GM18858 (cell line): Measurements from ENCODE around the gene DNAJC30.

ENCODE experiments used
- ATAC-seq: cut with Tn5 transposase; IDR thresholded peaks from one replicate; pipeline ENCODE4 v1.9.1; 2021; ENCODE audit not compliant: unreplicated experiment

The DNAJC30 gene

DNA sequence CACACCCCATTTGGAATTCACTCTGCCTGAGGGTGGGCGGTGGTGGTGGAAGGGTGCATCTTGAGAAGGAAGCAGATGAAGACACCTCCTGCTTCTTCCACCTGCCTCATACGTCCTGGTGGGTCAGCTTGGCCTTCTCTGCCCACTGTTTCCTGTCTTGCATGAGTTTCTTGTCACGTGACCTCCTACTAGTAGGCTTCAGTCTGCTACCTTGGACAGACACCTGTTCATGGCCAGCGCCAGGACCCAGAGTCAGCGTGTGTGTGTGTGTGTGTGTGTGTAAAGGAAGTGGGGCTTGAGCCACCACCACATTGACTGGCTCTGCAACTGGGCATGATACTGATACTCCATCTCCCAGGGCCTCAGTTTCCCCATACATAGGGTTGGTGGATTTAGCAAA, 32.7 kb downstream of the DNAJC30 start:
- no peak for ATAC-seq

DNA sequence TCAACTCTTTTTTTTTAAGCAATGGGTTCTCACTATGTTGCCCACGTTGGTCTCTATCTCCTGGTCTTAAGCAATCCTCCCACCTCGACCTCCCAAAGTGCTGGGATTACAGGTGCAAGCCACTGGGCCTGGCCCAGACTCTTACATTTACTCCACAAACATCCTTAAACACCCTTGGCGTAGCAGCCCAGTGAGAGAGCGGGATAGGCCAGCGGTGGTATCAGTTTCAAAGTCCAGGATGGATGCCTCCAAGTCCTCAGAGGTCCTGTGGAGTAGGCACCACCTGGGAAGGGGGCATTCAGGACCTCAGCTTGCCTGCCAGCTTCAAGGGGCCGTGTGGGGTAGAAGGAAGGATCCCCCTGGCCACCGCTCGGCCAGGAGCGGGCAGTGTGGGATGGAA, 33.7 kb downstream of the DNAJC30 start:
- no peak for ATAC-seq

- no peak for ATAC-seq
These were observed 34.5 kb downstream of the DNAJC30 start for GRCh38 chr7:73648593-73649332.

- ATAC-seq: no peak
These were observed 35.3 kb downstream of the DNAJC30 start for GRCh38 chr7:73647725-73648592.

DNA sequence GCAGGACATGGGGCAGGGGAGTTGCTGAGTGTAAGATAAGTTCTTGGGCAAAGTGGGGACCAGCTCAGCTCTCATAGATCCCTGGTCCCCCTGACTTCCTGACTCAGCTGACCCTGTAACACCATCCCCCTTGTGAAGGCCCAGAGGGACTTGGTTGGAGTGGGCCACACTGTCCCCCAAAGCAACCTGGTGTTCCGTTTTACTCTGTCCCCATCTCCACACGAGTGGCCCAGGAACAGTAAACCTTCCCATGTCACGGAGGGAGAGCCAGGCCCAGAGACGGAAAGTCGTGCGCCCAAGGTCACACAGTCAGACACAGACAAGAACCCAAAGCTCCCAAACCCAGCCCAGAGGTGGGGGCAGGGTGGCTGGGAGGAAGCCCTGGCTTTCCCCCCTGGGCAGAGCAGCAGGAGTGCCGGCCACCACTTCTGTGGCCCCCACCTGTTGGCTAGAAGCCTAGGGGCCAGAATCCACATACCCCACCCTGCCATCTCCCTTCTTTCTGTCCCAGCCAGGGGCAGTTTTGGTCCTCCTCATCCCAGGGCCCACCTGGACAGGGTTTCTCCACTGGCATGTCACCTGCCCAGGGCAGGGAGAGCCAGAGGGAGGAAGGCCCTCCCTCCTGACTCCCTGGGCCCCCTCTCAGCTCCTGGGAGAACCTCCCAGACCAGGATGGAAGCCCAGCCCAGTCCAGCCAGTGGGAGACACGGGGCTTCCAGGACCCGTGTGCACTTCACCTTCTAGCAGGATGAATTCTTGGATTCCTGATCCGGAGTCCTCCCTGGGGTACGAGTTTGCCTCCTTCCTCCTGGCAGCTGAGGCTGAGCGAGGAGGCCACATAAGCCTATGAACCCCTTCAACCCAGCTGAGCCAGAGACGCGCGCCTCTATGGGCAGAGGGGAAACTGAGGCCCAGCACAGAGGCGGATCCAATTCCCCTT, 36.2 kb downstream of the DNAJC30 start:
- ATAC-seq: no peak

DNA sequence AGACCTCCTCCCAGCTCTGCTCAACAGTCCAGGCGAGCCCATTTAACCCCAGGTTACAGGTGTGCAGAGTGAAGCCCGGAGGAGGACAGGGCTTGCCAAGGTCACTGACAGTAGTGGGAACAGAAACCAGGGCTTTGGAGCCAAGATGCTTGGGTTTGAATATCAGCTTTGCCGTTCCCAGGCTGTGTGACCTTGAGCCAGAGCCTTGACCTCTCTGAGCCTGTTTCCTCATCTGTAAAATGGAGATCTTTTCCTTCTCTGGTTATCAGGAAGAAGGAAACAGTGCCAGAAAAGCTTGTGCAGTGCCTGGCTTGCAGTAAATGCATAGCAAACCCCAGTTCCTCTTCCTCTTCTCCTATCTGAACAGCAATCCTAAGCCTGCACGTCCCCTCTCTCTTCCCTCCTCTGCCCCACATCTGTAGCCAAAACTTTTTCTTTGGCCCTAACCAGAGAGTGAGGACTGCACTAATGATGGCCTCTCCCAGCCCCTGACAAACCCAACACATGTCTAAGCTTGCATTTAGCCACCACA, 37.5 kb downstream of the DNAJC30 start:
- ATAC-seq: no peak

DNA sequence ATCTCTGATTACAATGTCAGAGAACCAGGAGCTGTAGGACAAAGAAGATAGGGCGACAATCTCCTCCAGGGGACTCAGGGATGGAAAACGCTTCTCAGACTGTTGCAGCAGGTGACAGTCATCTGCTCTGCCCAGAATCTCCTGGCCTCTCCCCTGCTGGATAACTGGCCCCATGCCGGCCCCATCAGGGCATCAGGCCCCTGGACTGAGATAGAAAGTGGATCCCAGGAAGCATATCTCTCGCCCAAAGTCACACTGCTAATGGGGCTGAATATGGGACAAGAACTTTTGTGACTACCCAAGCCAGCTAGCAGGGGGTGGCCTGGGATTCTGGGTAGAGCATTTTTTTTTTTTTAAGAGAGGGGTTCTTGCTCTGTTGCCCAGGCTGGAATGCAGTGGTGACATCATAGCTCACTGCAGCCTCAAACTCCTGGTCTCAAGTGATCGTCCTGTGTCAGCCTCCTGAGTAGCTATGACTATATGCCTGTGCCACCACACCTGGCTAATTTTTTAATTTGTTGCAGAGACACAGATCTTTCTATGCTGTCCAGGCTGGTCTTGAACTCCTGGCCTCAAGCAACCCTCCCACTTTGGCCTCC, 38.5 kb downstream of the DNAJC30 start:
- ATAC-seq: no peak

- ATAC-seq: no peak
These were observed 40.4 kb downstream of the DNAJC30 start for GRCh38 chr7:73642834-73643233.

- ATAC-seq: no peak
These were observed 44.3 kb downstream of the DNAJC30 start for GRCh38 chr7:73638911-73639310.

DNA sequence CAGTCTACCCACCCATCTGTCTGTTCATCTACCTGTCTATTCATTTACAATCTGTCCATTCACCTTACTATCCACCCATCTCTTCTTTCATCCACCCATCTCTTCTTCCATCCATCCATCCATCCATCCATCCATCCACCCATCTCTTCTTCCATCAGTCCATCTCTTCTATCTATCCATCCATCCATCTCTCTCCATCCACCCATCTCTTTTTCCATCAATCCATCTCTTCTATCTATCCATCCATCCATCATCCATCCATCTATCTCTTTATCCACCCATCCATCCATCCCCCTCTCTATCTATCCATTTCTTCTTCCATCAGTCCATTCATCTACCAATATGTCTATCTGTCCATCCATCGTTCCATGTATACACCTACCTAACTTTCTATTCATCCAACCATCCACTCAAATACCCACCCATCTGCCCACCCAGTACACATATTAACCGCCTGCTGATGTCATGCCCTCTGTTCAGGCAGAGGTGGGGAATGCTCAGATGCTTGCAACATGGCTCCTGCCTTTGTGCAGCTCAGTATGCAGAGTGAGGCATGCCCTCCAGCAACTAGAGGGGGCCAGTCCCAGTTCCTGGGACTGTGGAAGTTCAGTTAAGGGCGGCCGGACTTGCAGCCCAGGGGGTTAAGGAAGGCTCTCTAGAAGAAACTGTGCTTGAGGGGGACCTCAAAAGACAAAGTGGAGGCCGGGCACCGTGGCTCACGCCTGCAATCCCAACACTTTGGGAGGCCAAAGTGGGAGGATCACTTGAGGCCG, 47.6 kb downstream of the DNAJC30 start:
- no peak for ATAC-seq

DNA sequence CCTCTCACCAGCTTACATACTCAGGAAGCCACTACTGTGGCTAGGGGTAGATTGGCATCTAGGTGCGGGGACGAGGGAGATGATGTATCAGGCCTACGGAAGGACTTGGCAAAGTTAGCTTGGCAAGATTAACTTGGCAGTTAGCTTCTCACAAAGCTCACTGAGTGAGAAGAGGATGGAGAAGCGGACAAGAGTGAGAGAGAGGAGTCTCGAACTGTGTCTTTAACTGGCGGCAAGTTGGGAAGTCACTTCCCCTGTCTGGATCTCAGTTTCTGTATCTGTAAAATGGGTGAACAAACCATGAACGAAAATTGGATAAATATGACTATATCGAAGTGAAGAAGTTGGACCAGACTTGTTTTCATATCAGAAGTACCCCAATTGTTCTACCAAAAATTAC, 49.4 kb downstream of the DNAJC30 start:
- ATAC-seq: no peak

GRCh38 chr7:73633323-73633722, 49.9 kb downstream of the DNAJC30 start:
- ATAC-seq: no peak

DNA sequence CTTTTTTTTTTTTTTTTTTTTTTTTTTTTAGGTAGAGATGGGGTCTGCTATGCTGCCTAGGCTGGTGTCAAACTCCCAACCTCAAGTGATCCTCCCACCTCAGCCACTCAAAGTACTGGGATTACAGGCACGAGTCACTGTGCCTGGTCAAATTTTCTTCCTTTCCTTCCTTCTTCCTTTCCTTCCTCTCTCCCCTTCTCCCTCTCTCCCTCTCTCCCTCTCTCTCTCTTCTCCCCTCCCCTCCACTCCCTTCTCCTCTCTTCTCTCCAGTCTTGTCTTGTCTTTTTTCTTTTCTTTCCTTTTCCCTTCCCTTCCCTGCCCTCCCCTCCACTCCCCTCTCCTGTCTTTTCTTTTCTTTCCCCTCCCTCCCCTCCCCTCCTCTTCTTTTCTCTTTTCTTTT, 51.7 kb downstream of the DNAJC30 start:
- no peak for ATAC-seq
